Measurements from ENCODE around the gene SYTL5. TPM values are rescaled to one million over a fixed set of nuclear protein-coding genes. Genes with fewer than 3 reads are reported as not detected.

Gene SYTL5
- total RNA-seq, 4 donors from 2014 or later, result 0.33 to 5.5 (median 0.51) TPM; not detected in 1

DNA sequence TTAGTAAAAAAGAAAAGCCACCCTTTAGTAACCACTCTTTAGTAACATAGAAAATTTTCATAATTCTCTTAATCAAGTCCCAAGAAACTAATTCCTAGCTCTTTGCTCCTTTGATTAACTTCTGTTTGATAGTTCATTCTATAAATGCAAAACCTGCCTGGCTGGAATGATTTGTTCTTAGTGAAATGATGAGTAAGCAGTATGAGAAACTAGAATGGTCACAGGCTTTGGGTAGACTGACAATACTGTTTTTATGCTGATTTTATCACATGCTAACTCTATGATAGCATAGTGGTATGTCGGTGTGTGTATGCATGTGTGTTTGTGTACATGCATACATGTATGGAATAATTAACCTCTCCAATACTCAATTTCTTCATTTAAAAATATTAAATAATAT is 81.2 kb downstream of the SYTL5 start:
- TF ChIP-seq, protein P1, sequence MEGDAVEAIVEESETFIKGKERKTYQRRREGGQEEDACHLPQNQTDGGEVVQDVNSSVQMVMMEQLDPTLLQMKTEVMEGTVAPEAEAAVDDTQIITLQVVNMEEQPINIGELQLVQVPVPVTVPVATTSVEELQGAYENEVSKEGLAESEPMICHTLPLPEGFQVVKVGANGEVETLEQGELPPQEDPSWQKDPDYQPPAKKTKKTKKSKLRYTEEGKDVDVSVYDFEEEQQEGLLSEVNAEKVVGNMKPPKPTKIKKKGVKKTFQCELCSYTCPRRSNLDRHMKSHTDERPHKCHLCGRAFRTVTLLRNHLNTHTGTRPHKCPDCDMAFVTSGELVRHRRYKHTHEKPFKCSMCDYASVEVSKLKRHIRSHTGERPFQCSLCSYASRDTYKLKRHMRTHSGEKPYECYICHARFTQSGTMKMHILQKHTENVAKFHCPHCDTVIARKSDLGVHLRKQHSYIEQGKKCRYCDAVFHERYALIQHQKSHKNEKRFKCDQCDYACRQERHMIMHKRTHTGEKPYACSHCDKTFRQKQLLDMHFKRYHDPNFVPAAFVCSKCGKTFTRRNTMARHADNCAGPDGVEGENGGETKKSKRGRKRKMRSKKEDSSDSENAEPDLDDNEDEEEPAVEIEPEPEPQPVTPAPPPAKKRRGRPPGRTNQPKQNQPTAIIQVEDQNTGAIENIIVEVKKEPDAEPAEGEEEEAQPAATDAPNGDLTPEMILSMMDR (IDR thresholded peaks at IDR 0.05; ENCODE audit: low read depth), result no peak

DNA sequence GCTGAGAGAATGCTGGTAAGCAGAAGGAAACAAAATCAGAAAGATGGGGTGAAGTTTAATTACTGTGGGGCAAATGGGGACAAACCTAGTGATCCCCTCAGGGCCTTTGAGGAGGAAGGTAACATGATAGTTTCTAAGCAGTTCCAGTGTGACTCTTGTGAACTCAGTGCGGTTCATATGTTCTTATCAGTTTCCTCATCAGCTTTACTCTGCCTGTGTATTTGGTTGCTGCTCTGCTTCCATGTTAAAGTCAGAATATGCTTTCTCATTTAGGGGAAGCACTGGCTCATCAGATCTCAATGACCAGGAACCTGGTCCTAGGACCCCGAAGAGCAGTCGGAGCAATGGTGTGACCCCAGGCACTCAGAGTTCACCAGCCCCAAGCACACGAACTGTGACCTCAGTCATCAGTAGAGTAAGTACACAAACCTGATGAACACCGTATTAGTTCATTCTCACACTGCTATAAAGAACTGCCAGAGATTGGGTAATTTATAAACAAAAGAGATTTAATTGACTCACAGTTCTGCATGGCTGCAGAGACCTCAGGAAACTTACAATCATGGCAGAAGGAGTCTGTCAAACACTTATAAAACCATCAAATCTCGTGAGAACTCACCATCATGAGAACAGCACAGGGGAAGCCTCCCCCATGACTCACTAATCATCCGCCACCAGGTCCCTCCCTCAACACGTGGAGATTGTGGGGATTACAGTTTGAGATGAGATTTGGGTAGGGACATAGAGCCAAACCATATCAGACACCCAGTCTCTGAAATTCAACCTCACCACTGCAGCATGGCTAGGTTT is 83.0 kb downstream of the SYTL5 start:
- TF ChIP-seq, protein P1 (IDR thresholded peaks at IDR 0.05; ENCODE audit: low read depth), result no peak

DNA sequence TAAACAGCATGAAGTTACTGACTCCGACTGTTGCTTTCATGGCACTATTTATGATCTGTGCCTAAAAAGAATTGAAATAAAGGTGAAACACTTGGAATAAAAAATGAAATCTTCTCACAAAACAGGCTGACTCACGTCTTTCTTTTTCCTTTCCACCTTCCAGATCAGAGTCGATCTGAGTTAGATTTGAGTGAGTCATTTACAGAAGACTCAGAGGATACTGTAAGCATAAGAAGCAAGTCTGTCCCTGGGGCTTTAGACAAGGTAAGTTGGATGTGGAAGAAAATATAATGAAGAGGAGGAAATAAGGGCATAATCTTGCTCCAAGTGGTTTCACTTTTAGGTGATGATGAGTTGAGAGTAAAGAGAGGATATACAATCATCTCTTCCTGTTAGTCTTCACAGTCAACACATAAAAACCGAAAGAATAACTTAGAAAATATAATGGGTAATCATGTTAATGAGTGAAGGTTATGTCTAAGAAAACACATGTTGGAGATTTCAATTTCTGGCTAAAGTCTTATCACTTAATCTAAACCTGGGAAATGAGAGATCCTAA is 89.7 kb downstream of the SYTL5 start:
- TF ChIP-seq, protein P1 (IDR thresholded peaks at IDR 0.05; ENCODE audit: low read depth), result no peak

DNA sequence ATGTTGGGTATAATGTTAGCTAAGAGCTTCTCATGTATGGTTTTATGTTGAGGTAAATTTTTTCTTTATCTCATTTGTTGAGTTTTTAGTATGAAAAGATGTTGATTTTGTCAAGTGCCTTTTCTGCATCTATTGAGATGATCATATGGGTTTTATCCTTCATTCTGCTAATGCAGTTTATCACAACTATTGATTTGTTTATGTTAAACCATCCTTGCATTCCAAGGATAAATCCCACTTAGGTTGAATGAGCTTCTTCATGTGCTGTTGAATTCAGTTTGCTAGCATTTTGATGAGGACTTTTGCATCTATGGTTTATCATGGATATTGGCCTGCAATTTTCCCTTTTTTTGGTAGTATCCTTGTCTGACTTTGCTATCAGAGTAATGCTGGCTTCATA is 93.3 kb downstream of the SYTL5 start:
- TF ChIP-seq, protein P1 (IDR thresholded peaks at IDR 0.05; ENCODE audit: low read depth), result no peak

DNA sequence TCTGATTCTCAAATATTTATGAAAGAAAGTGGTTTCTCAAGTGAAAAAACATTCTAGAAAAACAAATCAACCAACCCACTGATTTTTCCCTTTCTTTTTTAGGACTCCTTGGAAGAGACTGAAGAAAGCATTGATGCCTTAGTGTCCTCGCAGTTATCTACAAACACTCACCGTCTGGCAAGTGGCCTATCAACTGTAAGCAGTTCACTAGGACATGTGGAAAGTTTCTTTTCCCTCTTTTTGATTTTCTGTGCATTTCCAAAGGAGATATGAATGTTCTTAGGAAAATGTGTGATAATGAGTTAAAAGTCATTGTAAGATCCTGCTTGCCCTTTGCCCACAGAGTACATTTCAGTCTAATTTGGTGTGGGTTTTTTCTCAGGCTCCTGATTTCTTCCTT is 95.9 kb downstream of the SYTL5 start:
- TF ChIP-seq, protein P1 (IDR thresholded peaks at IDR 0.05; ENCODE audit: low read depth), result no peak

DNA sequence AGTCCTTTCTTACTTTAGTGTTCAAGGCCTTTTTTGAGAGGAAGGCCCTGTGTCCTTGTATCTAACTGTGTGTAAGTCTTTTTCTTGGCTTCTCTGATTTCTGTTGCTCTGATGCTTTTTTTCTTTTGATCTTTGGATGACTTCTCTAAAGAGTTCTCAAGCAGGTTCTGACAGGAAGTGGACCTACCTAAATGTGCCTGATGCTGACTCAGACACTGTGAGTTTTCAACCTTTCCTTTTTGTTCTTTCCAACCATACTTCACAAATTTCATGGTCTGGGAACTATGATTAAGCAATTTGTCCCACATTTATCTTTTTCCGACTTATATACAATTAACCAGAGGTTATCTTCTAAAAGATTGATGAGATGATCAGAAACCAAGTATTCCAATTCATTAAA is 96.5 kb downstream of the SYTL5 start:
- TF ChIP-seq, protein P1 (IDR thresholded peaks at IDR 0.05; ENCODE audit: low read depth), result no peak

Data from subcutaneous adipose tissue (tissue), 4 donors.